Panc1 (cell line): ENCODE data around the gene SLC30A3. TPM values are rescaled to one million over a fixed set of nuclear protein-coding genes. Genes with fewer than 3 reads are reported as not detected.

Experiments
- ATAC-seq: fragments of 200-7000 bp; cut with Tn5 transposase; 2 replicates; pipeline ENCODE4 v1.9.1; 2020; ENCODE audit warnings: mild to moderate bottlenecking, moderate library complexity
- BruUV-seq: library from RNA; stranded (reverse); fragments of 400-500 nt; replicated peaks from 2 replicates; lab custom pipeline; 2021; lab: Mats Ljungman, UMichigan
- CTCF ChIA-PET: fragments of 300-600 bp; sonication (Branson Sonifier 250); formaldehyde crosslinking; loops from one replicate; lab custom pipeline; 2022; ENCODE audit warnings: antibody characterized with exemption; lab: Charles Lee
- POLR2A ChIA-PET: fragments of 300-600 bp; sonication (Branson Sonifier 250); formaldehyde crosslinking; loops from one replicate; lab custom pipeline; 2022; ENCODE audit warnings: antibody characterized with exemption; lab: Charles Lee
- DNase-seq: peaks from one replicate; pipeline ENCODE4 v3.0.0-alpha.2; 2010; ENCODE audit warnings: low read depth, low spot score
- H3K27ac ChIP-seq: 2 replicates; pipeline ENCODE4 v1.5.1; 2011; ENCODE audit warnings: mild to moderate bottlenecking, low read length, inconsistent platforms
- H3K27me3 ChIP-seq: fragments of 200-500 bp; sonication (Bioruptor generic); 2 replicates; pipeline ENCODE4 v1.6.0; 2014; ENCODE audit warnings: low read length, inconsistent platforms; ENCODE audit not compliant: control insufficient read depth, insufficient read depth
- H3K36me3 ChIP-seq: fragments of 200-500 bp; sonication (Bioruptor generic); 2 replicates; pipeline ENCODE4 v1.5.1; 2014; ENCODE audit warnings: inconsistent platforms, mild to moderate bottlenecking, low read length, moderate library complexity; ENCODE audit not compliant: control insufficient read depth, insufficient read depth
- H3K4me1 ChIP-seq: 2 replicates; pipeline ENCODE4 v1.5.1; 2011; ENCODE audit warnings: inconsistent platforms, mild to moderate bottlenecking, low read length, moderate library complexity; ENCODE audit not compliant: control insufficient read depth, insufficient read depth
- H3K4me3 ChIP-seq, 2 experiments: 2 replicates each; pipeline ENCODE4 v1.5.1; 2011 to 2012; ENCODE audit warnings: low read depth in 2 of 2, low read length in 2 of 2, mild to moderate bottlenecking in 2 of 2, inconsistent platforms in 1 of 2, moderate library complexity in 1 of 2
- H3K9me3 ChIP-seq: fragments of 200-500 bp; sonication (Bioruptor generic); 2 replicates; pipeline ENCODE4 v1.5.1; 2014; ENCODE audit warnings: low read depth, mild to moderate bottlenecking, inconsistent platforms, low read length, moderate library complexity; ENCODE audit not compliant: control insufficient read depth, insufficient read depth
- POLR2AphosphoS5 ChIP-seq: IDR thresholded peaks from 2 replicates; pipeline ENCODE4 v1.6.1; 2012; ENCODE audit warnings: mild to moderate bottlenecking, low read depth, low read length, moderate library complexity
- SIN3A ChIP-seq: IDR thresholded peaks from 2 replicates; pipeline ENCODE4 v1.6.1; 2012; ENCODE audit warnings: low read depth, mild to moderate bottlenecking, low read length, moderate library complexity, borderline replicate concordance; ENCODE audit not compliant: insufficient read depth
- TCF7L2 ChIP-seq: IDR thresholded peaks from 2 replicates; pipeline ENCODE4 v1.6.1; 2011; ENCODE audit warnings: mild to moderate bottlenecking, low read depth, low read length, inconsistent platforms
- in situ Hi-C: cut with HindIII; loops from 2 replicates; pipeline ENCODE4 v1.10.0; 2016; ENCODE audit warnings: low sequenced_read_pairs, low pct_unique_long_range_greater_than_20kb
- intact Hi-C: fragments of 100-400 bp; cut with micrococcal nuclease; formaldehyde crosslinking; loops from one replicate; pipeline ENCODE4 v1.10.0; 2022; ENCODE audit not compliant: unreplicated experiment
- total RNA-seq: library from RNA; stranded (reverse); gene quantifications from one replicate; pipeline ENCODE4 v1.2.1, GENCODE V29; 2021; ENCODE audit not compliant: unreplicated experiment
- TF ChIP-seq, protein P1 (sequence below), 2 experiments: IDR thresholded peaks; 2 replicates each; pipeline ENCODE4 v1.6.1; 2011 to 2012; ENCODE audit warnings: low read depth in 2 of 2, control low read depth in 1 of 2, low read length in 1 of 2, mild to moderate bottlenecking in 1 of 2, moderate library complexity in 1 of 2; ENCODE audit not compliant: insufficient read depth in 1 of 2
- TF ChIP-seq, protein P2 (sequence below): fragments of 450-650 bp; IDR thresholded peaks from 2 replicates; pipeline ENCODE4 v1.5.1; 2017; ENCODE audit warnings: mild to moderate bottlenecking

The SLC30A3 gene
- total RNA-seq, 1 experiment from 2014 or later = 0.59 TPM

DNA sequence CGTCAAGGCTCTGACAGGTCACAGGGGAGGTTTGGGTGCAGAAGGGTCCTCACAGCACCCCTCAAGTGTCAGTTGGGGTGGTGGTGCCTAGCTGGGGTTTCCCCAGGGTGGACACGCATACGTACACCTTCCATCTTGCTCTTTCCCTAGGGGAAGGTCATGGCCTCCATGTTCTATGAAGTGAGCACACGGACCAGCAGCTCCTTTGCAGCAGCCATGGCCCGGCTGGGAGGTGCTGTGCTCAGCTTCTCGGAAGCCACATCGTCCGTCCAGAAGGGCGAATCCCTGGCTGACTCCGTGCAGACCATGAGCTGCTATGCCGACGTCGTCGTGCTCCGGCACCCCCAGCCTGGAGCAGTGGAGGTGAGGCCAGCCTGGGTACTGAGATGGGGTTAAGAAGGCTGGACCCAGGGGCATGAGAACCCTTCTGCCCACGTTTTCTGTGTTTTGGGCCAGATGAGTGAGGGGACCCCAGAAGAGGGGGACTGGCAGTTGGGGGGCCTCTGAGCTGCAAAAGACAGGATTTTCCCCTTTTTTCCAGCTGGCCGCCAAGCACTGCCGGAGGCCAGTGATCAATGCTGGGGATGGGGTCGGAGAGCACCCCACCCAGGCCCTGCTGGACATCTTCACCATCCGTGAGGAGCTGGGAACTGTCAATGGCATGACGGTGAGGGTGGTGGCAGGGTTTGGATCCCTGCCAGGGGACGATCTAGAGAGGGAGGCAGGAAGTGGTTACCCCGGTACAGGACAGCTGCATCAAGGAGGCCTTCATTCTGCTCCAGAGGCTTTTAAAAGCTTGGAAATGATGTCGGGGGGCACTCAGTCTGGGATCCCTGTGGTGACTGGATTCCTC is 20.9 kb downstream of the SLC30A3 start:
- ChIA-PET POLR2A (no interaction called here), CTCF (no interaction called here)
- intact Hi-C loops = no loop called here
- no peak for DNase-seq
- Histone ChIP-seq H3K9me3 (no peaks in the 10 kb centered on the region), H3K27ac (no peak overlapping the region), H3K4me1 (no peaks in the 10 kb centered on the region), H3K36me3 (peaks cover 12% of the 10 kb centered on the region), H3K27me3 (no peaks in the 10 kb centered on the region), H3K4me3 (no peak overlapping the region)
- TF ChIP-seq POLR2AphosphoS5 (no peak), SIN3A (no peak), TCF7L2 (no peak)
- TF ChIP-seq, protein P1, sequence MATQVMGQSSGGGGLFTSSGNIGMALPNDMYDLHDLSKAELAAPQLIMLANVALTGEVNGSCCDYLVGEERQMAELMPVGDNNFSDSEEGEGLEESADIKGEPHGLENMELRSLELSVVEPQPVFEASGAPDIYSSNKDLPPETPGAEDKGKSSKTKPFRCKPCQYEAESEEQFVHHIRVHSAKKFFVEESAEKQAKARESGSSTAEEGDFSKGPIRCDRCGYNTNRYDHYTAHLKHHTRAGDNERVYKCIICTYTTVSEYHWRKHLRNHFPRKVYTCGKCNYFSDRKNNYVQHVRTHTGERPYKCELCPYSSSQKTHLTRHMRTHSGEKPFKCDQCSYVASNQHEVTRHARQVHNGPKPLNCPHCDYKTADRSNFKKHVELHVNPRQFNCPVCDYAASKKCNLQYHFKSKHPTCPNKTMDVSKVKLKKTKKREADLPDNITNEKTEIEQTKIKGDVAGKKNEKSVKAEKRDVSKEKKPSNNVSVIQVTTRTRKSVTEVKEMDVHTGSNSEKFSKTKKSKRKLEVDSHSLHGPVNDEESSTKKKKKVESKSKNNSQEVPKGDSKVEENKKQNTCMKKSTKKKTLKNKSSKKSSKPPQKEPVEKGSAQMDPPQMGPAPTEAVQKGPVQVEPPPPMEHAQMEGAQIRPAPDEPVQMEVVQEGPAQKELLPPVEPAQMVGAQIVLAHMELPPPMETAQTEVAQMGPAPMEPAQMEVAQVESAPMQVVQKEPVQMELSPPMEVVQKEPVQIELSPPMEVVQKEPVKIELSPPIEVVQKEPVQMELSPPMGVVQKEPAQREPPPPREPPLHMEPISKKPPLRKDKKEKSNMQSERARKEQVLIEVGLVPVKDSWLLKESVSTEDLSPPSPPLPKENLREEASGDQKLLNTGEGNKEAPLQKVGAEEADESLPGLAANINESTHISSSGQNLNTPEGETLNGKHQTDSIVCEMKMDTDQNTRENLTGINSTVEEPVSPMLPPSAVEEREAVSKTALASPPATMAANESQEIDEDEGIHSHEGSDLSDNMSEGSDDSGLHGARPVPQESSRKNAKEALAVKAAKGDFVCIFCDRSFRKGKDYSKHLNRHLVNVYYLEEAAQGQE (IDR thresholded peaks at IDR 0.05; ENCODE audit: insufficient read depth in 1 of 2, low read depth in 2 of 2, low read length in 1 of 2) = no peak
- TF ChIP-seq, protein P2, sequence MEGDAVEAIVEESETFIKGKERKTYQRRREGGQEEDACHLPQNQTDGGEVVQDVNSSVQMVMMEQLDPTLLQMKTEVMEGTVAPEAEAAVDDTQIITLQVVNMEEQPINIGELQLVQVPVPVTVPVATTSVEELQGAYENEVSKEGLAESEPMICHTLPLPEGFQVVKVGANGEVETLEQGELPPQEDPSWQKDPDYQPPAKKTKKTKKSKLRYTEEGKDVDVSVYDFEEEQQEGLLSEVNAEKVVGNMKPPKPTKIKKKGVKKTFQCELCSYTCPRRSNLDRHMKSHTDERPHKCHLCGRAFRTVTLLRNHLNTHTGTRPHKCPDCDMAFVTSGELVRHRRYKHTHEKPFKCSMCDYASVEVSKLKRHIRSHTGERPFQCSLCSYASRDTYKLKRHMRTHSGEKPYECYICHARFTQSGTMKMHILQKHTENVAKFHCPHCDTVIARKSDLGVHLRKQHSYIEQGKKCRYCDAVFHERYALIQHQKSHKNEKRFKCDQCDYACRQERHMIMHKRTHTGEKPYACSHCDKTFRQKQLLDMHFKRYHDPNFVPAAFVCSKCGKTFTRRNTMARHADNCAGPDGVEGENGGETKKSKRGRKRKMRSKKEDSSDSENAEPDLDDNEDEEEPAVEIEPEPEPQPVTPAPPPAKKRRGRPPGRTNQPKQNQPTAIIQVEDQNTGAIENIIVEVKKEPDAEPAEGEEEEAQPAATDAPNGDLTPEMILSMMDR = no peak
- BruUV-seq = no TSS peak
- in situ Hi-C loops = no loop called here
- no peak for ATAC-seq

DNA sequence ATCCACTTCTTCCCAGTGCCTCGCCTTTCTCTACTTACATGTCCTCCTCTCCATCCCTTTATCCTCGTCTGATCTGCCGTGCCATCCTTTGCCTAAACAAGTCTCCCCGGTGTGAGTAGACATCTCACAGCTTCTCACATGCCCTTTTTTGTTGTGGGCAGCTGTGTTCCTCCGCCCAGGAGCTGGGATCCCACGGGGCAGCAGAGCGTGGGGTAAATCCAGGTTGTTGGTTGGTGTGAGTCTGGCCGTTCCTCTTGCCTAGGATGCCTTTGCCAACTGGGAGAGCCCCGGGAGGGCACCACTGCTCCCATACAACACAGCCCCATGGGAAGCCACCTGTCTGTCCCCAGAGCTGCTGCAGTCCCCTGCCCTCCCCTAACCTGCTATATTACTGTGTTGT is 22.4 kb downstream of the SLC30A3 start:
- no peaks in the 10 kb centered on the region for H3K4me1 ChIP-seq
- in situ Hi-C loops (no loop called here), intact Hi-C loops (no loop called here)
- ATAC-seq (no peak), DNase-seq (no peak)
- H3K27me3 ChIP-seq = no peaks in the 10 kb centered on the region
- H3K9me3 ChIP-seq = no peaks in the 10 kb centered on the region
- BruUV-seq = no TSS peak
- H3K36me3 ChIP-seq = peaks cover 21% of the 10 kb centered on the region
- H3K4me3 ChIP-seq = no peak overlapping the region
- CTCF ChIA-PET = no interaction called here
- TF ChIP-seq POLR2AphosphoS5 = no peak
- TF ChIP-seq, protein P1 (IDR thresholded peaks at IDR 0.05; ENCODE audit: insufficient read depth in 1 of 2, low read depth in 2 of 2, low read length in 1 of 2) = no peak
- TF ChIP-seq SIN3A = no peak
- TF ChIP-seq, protein P2 = no peak
- TF ChIP-seq TCF7L2 = no peak
- H3K27ac ChIP-seq = no peak overlapping the region
- POLR2A ChIA-PET = interaction anchor here (0.6 kb wide), 1 partner anchor 508 kb away, joined by 3 read pairs; no protein-coding TSS in a partner anchor
